Panc1 (cell line): ENCODE measurements around the gene ORMDL2. TPM values are rescaled to one million over a fixed set of nuclear protein-coding genes. Genes with fewer than 3 reads are reported as not detected.

Experiments used
- ATAC-seq: fragments of 200-7000 bp; cut with Tn5 transposase; 2 replicates; pipeline ENCODE4 v1.9.1; 2020; ENCODE audit warnings: mild to moderate bottlenecking, moderate library complexity
- BruUV-seq: library from RNA; stranded (reverse); fragments of 400-500 nt; replicated peaks from 2 replicates; lab custom pipeline; 2021; lab: Mats Ljungman, UMichigan
- CTCF ChIA-PET: fragments of 300-600 bp; sonication (Branson Sonifier 250); formaldehyde crosslinking; loops from one replicate; lab custom pipeline; 2022; ENCODE audit warnings: antibody characterized with exemption; lab: Charles Lee
- POLR2A ChIA-PET: fragments of 300-600 bp; sonication (Branson Sonifier 250); formaldehyde crosslinking; loops from one replicate; lab custom pipeline; 2022; ENCODE audit warnings: antibody characterized with exemption; lab: Charles Lee
- DNase-seq: peaks from one replicate; pipeline ENCODE4 v3.0.0-alpha.2; 2010; ENCODE audit warnings: low read depth, low spot score
- H3K27ac ChIP-seq: 2 replicates; pipeline ENCODE4 v1.5.1; 2011; ENCODE audit warnings: mild to moderate bottlenecking, low read length, inconsistent platforms
- H3K27me3 ChIP-seq: fragments of 200-500 bp; sonication (Bioruptor generic); 2 replicates; pipeline ENCODE4 v1.6.0; 2014; ENCODE audit warnings: low read length, inconsistent platforms; ENCODE audit not compliant: control insufficient read depth, insufficient read depth
- H3K36me3 ChIP-seq: fragments of 200-500 bp; sonication (Bioruptor generic); 2 replicates; pipeline ENCODE4 v1.5.1; 2014; ENCODE audit warnings: inconsistent platforms, mild to moderate bottlenecking, low read length, moderate library complexity; ENCODE audit not compliant: control insufficient read depth, insufficient read depth
- H3K4me1 ChIP-seq: 2 replicates; pipeline ENCODE4 v1.5.1; 2011; ENCODE audit warnings: inconsistent platforms, mild to moderate bottlenecking, low read length, moderate library complexity; ENCODE audit not compliant: control insufficient read depth, insufficient read depth
- H3K4me3 ChIP-seq, 2 experiments: 2 replicates each; pipeline ENCODE4 v1.5.1; 2011 to 2012; ENCODE audit warnings: low read depth in 2 of 2, low read length in 2 of 2, mild to moderate bottlenecking in 2 of 2, inconsistent platforms in 1 of 2, moderate library complexity in 1 of 2
- H3K9me3 ChIP-seq: fragments of 200-500 bp; sonication (Bioruptor generic); 2 replicates; pipeline ENCODE4 v1.5.1; 2014; ENCODE audit warnings: low read depth, mild to moderate bottlenecking, inconsistent platforms, low read length, moderate library complexity; ENCODE audit not compliant: control insufficient read depth, insufficient read depth
- POLR2AphosphoS5 ChIP-seq: IDR thresholded peaks from 2 replicates; pipeline ENCODE4 v1.6.1; 2012; ENCODE audit warnings: mild to moderate bottlenecking, low read depth, low read length, moderate library complexity
- SIN3A ChIP-seq: IDR thresholded peaks from 2 replicates; pipeline ENCODE4 v1.6.1; 2012; ENCODE audit warnings: low read depth, mild to moderate bottlenecking, low read length, moderate library complexity, borderline replicate concordance; ENCODE audit not compliant: insufficient read depth
- TCF7L2 ChIP-seq: IDR thresholded peaks from 2 replicates; pipeline ENCODE4 v1.6.1; 2011; ENCODE audit warnings: mild to moderate bottlenecking, low read depth, low read length, inconsistent platforms
- in situ Hi-C: cut with HindIII; loops from 2 replicates; pipeline ENCODE4 v1.10.0; 2016; ENCODE audit warnings: low sequenced_read_pairs, low pct_unique_long_range_greater_than_20kb
- intact Hi-C: fragments of 100-400 bp; cut with micrococcal nuclease; formaldehyde crosslinking; loops from one replicate; pipeline ENCODE4 v1.10.0; 2022; ENCODE audit not compliant: unreplicated experiment
- total RNA-seq: library from RNA; stranded (reverse); gene quantifications from one replicate; pipeline ENCODE4 v1.2.1, GENCODE V29; 2021; ENCODE audit not compliant: unreplicated experiment
- TF ChIP-seq, protein P1 (sequence below): fragments of 450-650 bp; IDR thresholded peaks from 2 replicates; pipeline ENCODE4 v1.5.1; 2017; ENCODE audit warnings: mild to moderate bottlenecking
- TF ChIP-seq, protein P2 (sequence below), 2 experiments: IDR thresholded peaks; 2 replicates each; pipeline ENCODE4 v1.6.1; 2011 to 2012; ENCODE audit warnings: low read depth in 2 of 2, control low read depth in 1 of 2, low read length in 1 of 2, mild to moderate bottlenecking in 1 of 2, moderate library complexity in 1 of 2; ENCODE audit not compliant: insufficient read depth in 1 of 2

Gene ORMDL2
- total RNA-seq, 1 experiment from 2014 or later = 59.6 TPM

DNA sequence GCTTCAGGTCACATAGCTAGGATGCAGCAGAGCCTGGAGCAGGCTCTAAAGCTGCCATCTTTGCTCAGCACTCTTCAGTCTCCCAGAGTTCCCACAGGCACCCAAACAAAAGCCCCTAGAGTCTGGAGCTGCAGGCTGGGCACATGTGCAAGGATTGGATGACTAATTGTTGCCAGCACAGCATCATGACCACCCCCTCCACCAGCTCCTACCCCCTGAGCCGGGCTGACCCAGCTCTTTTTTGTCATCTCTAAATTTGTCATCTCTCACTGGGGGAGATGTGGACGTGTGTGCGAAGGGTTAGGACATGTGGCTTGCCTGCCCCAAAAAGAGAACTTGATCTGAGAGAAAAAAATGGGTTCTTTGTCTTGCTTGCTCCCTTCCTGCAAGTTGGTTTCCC lies 29.2 kb downstream of the ORMDL2 start:
- ATAC-seq (no peak), DNase-seq (no peak)
- H3K9me3 ChIP-seq = no peaks in the 10 kb centered on the region
- H3K27me3 ChIP-seq = peaks cover 2% of the 10 kb centered on the region; the same call in 1 of the 2 replicates
- CTCF ChIA-PET = no interaction called here
- no TSS peak for BruUV-seq
- intact Hi-C loops (no loop called here), in situ Hi-C loops (no loop called here)
- H3K4me3 ChIP-seq = no peak overlapping the region
- no peak for TF ChIP-seq TCF7L2
- TF ChIP-seq, protein P1, sequence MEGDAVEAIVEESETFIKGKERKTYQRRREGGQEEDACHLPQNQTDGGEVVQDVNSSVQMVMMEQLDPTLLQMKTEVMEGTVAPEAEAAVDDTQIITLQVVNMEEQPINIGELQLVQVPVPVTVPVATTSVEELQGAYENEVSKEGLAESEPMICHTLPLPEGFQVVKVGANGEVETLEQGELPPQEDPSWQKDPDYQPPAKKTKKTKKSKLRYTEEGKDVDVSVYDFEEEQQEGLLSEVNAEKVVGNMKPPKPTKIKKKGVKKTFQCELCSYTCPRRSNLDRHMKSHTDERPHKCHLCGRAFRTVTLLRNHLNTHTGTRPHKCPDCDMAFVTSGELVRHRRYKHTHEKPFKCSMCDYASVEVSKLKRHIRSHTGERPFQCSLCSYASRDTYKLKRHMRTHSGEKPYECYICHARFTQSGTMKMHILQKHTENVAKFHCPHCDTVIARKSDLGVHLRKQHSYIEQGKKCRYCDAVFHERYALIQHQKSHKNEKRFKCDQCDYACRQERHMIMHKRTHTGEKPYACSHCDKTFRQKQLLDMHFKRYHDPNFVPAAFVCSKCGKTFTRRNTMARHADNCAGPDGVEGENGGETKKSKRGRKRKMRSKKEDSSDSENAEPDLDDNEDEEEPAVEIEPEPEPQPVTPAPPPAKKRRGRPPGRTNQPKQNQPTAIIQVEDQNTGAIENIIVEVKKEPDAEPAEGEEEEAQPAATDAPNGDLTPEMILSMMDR = no peak
- TF ChIP-seq SIN3A = no peak
- no peak for TF ChIP-seq POLR2AphosphoS5
- TF ChIP-seq, protein P2, sequence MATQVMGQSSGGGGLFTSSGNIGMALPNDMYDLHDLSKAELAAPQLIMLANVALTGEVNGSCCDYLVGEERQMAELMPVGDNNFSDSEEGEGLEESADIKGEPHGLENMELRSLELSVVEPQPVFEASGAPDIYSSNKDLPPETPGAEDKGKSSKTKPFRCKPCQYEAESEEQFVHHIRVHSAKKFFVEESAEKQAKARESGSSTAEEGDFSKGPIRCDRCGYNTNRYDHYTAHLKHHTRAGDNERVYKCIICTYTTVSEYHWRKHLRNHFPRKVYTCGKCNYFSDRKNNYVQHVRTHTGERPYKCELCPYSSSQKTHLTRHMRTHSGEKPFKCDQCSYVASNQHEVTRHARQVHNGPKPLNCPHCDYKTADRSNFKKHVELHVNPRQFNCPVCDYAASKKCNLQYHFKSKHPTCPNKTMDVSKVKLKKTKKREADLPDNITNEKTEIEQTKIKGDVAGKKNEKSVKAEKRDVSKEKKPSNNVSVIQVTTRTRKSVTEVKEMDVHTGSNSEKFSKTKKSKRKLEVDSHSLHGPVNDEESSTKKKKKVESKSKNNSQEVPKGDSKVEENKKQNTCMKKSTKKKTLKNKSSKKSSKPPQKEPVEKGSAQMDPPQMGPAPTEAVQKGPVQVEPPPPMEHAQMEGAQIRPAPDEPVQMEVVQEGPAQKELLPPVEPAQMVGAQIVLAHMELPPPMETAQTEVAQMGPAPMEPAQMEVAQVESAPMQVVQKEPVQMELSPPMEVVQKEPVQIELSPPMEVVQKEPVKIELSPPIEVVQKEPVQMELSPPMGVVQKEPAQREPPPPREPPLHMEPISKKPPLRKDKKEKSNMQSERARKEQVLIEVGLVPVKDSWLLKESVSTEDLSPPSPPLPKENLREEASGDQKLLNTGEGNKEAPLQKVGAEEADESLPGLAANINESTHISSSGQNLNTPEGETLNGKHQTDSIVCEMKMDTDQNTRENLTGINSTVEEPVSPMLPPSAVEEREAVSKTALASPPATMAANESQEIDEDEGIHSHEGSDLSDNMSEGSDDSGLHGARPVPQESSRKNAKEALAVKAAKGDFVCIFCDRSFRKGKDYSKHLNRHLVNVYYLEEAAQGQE (IDR thresholded peaks at IDR 0.05; ENCODE audit: insufficient read depth in 1 of 2, low read depth in 2 of 2, low read length in 1 of 2) = no peak
- no peaks in the 10 kb centered on the region for H3K4me1 ChIP-seq
- H3K27ac ChIP-seq = no peak overlapping the region
- H3K36me3 ChIP-seq = no peaks in the 10 kb centered on the region
- POLR2A ChIA-PET = interaction anchor here (0.7 kb wide), 1 partner anchor 1546 kb away, joined by 3 read pairs; no protein-coding TSS in a partner anchor

DNA sequence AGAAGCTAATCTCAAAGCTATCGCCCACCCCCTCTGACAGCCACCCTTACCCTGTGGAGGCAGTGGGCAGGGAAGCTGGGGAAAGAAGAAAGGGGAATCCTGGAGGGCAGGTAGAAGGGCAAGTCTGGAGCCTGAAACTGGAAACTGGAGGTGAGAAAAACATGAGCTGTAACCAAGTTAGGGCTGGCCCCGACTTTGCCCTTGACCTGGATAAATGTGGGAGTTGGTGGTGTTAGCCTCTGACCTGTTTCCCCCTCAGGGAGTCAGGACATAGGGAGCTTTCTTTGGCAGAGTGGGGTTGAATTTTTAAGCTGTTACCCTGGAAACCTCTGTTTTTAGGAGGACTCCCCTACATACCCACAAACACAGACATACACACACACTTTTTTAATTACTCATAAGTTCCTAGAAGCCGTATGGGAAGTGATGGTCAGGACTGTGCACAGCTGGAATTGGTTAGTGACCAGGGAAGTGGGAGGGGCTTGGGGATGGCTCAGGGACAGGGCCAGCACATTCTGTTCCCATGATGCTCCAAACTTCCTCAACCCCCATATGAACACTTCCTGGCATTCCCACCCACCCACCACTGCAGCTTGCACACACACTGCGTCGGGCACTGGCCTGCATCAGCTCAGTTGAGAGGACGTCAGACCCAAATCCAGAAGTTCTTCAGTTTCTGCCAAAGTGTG lies 29.9 kb downstream of the ORMDL2 start:
- ATAC-seq (peak; percentile 62; the same call in 1 of the 2 replicates), DNase-seq (no peak)
- TF ChIP-seq, protein P1 = no peak
- TF ChIP-seq, protein P2 (IDR thresholded peaks at IDR 0.05; ENCODE audit: insufficient read depth in 1 of 2, low read depth in 2 of 2, low read length in 1 of 2) = no peak
- H3K4me3 ChIP-seq = no peak overlapping the region
- H3K27me3 ChIP-seq = peaks cover 4% of the 10 kb centered on the region; the same call in 1 of the 2 replicates
- no peaks in the 10 kb centered on the region for H3K36me3 ChIP-seq
- CTCF ChIA-PET = interaction anchor here (0.6 kb wide), 1 partner anchor 82 kb away, joined by 5 read pairs; no protein-coding TSS in a partner anchor
- H3K4me1 ChIP-seq = no peaks in the 10 kb centered on the region
- BruUV-seq = no TSS peak
- POLR2A ChIA-PET = no interaction called here
- intact Hi-C loops = no loop called here
- no peaks in the 10 kb centered on the region for H3K9me3 ChIP-seq
- H3K27ac ChIP-seq = no peak overlapping the region
- in situ Hi-C loops = no loop called here
